BJ (cell line): ENCODE data around the gene AHI1. TPM values are rescaled to one million over a fixed set of nuclear protein-coding genes. Genes with fewer than 3 reads are reported as not detected.

Experiments
- CTCF ChIA-PET: fragments of 350-600 bp; formaldehyde crosslinking; extraction: SDS; loops from one replicate; lab custom pipeline; 2021; ENCODE audit warnings: antibody characterized with exemption, inconsistent platforms; lab: Yijun Ruan, JAX
- POLR2A ChIA-PET: fragments of 300-600 bp; sonication (Branson Sonifier 250); formaldehyde crosslinking; extraction: SDS; loops from one replicate; lab custom pipeline; 2021; ENCODE audit warnings: antibody characterized with exemption; lab: Charles Lee
- DNase-seq: peaks from one replicate; pipeline ENCODE4 v3.0.0-alpha.2; 2011; ENCODE audit warnings: low read depth
- H3K27me3 ChIP-seq: 2 replicates; pipeline ENCODE4 v1.6.0; 2011; ENCODE audit warnings: low read length; ENCODE audit not compliant: control insufficient read depth, insufficient read depth
- H3K36me3 ChIP-seq: 2 replicates; pipeline ENCODE4 v1.5.1; 2011; ENCODE audit warnings: low read length; ENCODE audit not compliant: control insufficient read depth, insufficient read depth
- H3K4me3 ChIP-seq: 2 replicates; pipeline ENCODE4 v1.5.1; 2011; ENCODE audit warnings: low read depth, mild to moderate bottlenecking, control low read depth, low read length
- polyA plus RNA-seq: library from polyadenylated mRNA; depleted of rRNA; stranded (reverse); fragments of >200 nt; gene quantifications from 2 replicates; pipeline ENCODE4 v1.2.3, GENCODE V29; 2011
- TF ChIP-seq, protein P1 (sequence below): IDR thresholded peaks from 2 replicates; pipeline ENCODE4 v1.5.1; 2011; ENCODE audit warnings: low read depth, mild to moderate bottlenecking, control low read depth, inconsistent platforms, low read length, moderate library complexity; ENCODE audit not compliant: insufficient read depth

Gene AHI1
- polyA plus RNA-seq, 1 experiment, result 7.9 TPM

DNA sequence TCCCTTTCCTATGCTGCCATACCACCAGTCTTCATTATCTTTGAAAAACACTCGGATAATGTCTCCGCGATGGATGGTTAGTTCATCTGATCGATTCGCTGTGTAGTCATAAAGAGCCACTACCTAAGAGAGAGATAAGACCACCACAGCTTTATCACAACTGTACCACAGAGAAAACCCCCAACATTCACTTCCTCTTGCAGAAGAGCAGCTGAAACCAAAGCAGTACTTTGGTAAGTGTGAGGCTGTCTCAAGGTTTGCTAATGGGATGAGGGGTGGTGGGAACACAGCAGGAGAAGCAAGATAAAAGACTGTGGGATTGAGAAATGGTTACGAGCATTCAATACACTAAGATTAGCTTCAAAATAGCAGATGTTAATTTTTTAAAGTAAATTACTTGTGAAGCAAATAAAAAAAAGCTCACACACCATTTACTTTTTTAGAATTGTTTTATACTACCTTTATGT, 174.3 kb downstream of the AHI1 start:
- POLR2A ChIA-PET, result no interaction called here
- H3K4me3 ChIP-seq, result no peak overlapping the region
- no peaks in the 10 kb centered on the region for H3K36me3 ChIP-seq
- CTCF ChIA-PET, result interaction anchor here (1.7 kb wide), 1 partner anchor 11 kb away, joined by 5 read pairs; no protein-coding TSS in a partner anchor
- DNase-seq, result no peak
- TF ChIP-seq, protein P1, sequence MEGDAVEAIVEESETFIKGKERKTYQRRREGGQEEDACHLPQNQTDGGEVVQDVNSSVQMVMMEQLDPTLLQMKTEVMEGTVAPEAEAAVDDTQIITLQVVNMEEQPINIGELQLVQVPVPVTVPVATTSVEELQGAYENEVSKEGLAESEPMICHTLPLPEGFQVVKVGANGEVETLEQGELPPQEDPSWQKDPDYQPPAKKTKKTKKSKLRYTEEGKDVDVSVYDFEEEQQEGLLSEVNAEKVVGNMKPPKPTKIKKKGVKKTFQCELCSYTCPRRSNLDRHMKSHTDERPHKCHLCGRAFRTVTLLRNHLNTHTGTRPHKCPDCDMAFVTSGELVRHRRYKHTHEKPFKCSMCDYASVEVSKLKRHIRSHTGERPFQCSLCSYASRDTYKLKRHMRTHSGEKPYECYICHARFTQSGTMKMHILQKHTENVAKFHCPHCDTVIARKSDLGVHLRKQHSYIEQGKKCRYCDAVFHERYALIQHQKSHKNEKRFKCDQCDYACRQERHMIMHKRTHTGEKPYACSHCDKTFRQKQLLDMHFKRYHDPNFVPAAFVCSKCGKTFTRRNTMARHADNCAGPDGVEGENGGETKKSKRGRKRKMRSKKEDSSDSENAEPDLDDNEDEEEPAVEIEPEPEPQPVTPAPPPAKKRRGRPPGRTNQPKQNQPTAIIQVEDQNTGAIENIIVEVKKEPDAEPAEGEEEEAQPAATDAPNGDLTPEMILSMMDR, result no peak
- no peaks in the 10 kb centered on the region for H3K27me3 ChIP-seq

DNA sequence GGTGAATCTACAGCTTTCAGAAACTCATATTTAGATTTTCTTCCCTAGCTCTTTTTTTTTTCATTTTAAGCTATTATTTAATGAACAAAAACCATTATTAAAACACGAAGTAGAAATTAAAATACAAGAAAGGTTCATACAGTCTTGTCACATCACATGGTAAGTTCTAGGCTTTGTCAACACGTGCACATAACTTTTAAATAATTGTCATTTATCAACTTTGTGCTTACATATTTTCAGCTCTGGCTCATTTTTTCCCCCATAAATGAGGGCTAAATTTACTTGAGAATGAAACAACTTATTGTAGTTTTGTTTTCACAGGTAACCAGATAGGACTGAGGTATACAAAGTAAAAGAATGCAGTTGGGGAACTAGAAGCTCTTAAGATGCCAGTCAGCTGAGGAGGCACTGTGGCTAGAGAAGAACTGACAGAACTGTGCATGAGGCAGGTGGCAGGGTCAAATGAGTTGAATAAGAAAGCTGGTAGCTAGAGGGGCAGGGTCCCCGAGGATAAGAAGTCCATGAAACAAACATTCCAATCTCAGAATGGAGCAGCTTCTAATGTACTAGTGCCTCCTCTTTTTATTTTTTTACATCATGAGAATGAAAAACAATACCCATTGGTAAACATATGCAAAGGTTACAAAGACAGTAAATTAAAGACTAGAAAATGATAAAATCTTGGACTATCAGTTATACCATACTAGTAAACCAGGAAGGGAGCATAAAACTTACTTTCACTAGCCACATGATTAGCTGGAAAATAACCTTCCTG, 174.9 kb downstream of the AHI1 start:
- no peak for DNase-seq
- TF ChIP-seq, protein P1, result no peak
- Histone ChIP-seq H3K27me3 (no peaks in the 10 kb centered on the region), H3K36me3 (no peaks in the 10 kb centered on the region), H3K4me3 (no peak overlapping the region)
- POLR2A ChIA-PET, result no interaction called here
- CTCF ChIA-PET, result interaction anchor here (0.7 to 1.7 kb wide), 3 partner anchors 9 to 173 kb away, joined by 3 to 5 read pairs (median 4); no protein-coding TSS in a partner anchor

DNA sequence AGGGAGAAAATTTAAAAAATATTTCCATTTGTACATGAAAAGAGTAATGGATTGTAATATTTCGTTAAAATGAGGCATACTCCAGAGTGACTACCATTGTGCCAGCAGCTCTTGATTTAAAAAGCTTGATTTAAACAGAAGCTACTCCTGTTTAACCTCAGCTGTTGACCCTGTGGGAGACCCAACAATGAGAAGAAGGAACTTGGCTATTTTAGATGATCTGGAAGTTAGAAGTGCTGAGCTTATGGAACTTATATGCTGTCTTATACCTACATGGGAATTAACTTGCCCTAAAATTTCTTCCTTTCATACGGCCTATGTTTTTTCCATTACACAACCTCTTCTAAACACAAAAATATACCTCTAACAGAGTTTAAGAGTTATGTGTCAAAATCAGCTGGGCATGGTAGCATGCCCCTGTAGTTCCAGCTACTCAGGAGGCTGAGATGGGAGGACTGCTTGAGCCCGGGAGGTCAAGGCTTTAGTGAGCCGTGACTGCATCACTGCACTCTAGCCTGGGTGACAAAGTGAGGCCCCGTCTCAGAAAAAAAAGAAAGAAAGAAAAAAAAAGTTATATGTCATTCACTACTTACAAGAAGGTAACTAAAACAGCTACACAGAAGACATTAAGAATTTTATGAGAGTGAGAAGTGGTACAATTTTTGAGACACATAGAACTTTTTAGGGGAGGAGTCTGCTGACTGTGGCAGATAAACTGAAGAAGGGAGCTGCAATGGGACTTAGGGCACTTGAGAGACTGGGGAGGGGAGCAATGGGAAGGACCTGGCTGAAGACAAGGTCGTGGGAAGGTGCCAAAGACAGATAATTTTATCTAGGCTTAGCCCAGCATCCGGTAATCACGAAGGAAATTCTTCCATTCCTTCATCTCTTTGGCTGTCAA, 176.6 kb downstream of the AHI1 start:
- TF ChIP-seq, protein P1, result no peak
- ChIA-PET POLR2A (no interaction called here), CTCF (interaction anchor here (0.7 kb wide), 1 partner anchor 38 kb away, joined by 3 read pairs; no protein-coding TSS in a partner anchor)
- Histone ChIP-seq H3K36me3 (no peaks in the 10 kb centered on the region), H3K4me3 (no peak overlapping the region), H3K27me3 (no peaks in the 10 kb centered on the region)
- DNase-seq, result no peak

DNA sequence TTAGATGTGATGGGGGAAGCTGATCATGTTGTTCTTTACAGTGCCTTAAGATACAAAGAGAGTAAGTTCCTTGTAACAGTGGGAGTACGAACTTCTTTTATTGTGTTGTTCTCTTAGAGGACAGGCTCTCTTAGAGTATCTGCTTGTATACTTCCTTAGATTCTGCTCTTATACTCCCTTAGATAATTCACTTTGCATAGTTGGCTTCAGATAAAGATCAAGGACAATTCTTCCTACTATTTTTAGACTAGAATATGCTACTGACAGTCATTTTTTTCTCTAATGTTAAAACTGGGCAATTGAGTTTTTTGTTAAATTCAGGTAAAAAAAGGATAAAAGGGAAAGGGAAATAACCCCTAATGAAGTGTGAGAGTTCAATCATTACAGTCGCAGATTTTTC, 177.7 kb downstream of the AHI1 start:
- Histone ChIP-seq H3K27me3 (no peaks in the 10 kb centered on the region), H3K36me3 (no peaks in the 10 kb centered on the region), H3K4me3 (no peak overlapping the region)
- POLR2A ChIA-PET, result no interaction called here
- CTCF ChIA-PET, result no interaction called here
- DNase-seq, result no peak
- TF ChIP-seq, protein P1, result no peak
